Measurements from ENCODE around the gene NETO1.

Gene NETO1

DNA sequence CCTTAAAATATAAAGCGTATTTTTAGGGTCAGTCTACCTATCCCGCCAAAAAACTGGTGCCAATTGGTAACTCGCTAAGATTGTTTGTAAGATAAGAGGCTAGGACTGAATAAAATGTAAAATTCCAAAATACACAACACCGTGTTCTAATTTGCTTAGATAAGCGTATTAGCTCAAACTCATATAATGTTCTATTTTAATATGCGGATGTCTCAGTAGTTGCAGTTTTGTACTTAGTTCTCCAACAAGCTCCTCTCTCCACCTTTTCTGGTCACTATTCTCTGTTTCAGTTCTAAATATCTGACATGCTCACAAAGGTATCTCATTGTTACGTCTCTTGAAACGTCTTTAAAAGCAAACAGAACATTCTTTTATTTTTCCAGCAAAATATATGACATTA, 24.0 kb downstream of the NETO1 start:
- DNase-seq (ENCODE audit: low spot score): no peak

DNA sequence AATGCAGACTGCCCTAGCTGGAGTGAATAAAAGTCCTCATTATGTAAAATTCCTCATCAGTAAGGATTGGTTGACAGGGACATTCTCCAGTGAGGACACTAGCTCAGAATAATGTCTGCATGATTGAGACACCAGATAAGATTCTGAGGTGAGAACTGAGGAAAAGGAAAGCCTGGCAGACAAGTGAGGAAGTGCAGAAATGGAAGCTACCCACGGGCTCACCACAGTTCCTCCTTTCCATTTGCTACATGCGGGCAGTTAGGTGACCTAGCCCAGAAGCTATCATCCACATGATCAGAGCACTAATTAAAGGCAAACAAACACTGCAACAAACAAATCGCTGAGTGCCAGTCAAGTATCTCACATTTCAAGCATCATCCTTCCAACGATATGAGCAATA, 27.7 kb downstream of the NETO1 start:
- no peak for DNase-seq (ENCODE audit: low spot score)

DNA sequence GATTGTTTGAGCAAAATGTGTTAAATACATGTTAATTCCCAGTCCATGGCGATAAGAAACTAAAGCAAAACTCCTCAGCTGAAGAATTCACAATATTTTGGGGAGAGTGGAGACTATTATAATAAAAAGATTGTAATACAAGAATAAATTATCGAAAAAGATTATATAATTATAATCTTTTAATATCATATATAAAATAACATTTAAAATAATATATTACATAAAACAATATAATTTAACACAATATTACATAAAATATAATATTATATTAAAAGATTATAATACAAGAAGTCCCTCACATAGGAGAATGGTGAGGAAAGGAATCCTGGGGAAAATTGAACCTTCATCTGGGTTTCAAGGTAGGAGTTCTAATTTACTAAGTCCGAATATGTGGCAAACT, 33.1 kb downstream of the NETO1 start:
- DNase-seq (ENCODE audit: low spot score): no peak

DNA sequence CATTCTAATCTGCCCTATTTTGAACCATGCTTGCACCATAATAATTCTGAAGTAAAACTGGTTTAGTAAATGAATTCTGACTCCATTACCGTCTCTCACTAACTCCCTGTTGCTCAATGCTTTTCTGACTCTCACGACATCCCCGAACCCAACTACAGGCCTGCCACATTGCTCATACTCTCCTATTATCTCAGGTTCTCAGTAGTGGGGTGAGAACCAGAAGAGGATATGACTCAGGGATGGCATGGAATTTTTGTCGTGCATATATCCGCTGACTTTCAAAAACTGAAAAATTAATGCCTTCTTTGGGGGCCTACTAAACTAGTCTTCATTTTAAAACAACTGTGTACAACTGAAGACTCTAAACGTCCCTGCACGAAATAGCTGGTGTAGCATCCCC, 34.3 kb downstream of the NETO1 start:
- DNase-seq (ENCODE audit: low spot score): no peak

DNA sequence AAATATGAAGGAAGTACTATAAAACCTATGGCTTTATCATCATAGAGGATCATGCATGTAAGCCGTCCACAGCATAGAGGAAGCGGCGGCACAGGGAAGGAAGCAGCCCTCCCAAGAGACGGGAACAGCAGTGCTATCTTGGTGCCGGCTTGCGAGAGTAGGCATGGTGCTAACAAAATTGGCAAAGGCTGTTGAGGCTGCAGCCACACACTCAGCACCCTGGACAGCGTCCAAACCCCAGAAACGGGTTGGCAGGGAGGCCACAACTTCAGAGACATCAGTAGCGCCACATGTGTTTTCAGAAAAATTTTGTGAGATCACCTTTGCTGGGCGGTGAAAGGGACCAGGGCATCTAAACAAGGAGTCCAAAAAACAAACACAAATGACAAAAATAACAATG, 37.7 kb downstream of the NETO1 start:
- DNase-seq (ENCODE audit: low spot score): no peak

DNA sequence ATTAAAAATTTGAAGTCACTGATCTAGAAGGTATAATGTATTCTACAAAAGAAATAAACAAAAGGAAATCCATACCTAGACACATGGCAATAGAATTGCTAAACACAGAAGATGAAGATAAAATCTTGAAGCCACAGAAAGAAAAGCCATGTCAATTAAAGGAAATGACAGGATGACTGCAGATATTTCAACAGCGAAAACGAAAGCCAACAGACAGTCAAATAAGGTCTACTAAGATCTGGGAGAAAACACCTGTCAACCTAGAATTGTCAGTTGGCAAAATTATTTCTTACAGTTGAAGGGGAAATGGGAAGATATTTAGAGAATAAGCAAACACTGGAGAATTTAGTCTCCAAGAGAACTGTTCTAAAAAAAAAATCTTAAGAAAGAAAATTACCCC, 39.2 kb downstream of the NETO1 start:
- DNase-seq (ENCODE audit: low spot score): no peak

DNA sequence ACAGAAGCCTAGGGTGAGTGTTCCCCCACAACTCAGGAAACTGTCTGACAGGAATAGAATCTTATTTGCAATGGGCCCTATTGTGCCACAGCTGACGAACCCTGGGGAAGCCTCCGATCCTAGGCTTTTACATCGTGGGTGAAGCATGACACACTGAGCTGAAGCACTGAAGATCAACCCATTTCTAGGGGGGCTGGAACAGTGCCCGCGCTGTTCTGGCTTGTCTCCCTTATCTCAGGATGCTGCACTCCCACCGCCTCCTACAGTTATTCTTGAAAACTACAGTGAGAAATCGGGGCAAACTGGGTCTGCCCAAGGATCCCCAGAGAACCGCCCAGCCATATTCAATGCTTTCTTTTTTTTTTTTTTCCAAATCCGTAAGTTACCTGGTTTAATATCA, 41.1 kb downstream of the NETO1 start:
- no peak for DNase-seq (ENCODE audit: low spot score)

DNA sequence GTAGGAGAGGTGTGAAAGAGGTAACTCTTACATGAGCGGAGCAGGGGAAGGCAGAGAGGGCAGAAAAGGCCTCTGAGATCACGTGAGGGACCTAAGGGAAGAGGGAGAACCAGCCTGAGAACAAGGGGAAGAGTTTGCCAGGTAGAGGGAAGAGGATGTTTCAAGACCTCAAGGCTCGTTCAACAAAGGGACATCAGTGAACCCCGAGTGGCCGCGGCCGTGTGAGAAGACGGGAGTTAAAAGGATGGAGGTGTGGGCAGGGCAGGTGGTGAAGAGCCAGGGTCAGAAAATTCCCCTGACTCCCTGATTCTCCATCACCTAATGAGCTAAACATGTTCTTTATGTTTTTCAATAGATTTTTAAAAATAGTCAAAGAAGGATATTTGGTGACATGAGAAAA, 44.4 kb downstream of the NETO1 start:
- DNase-seq (ENCODE audit: low spot score): no peak

DNA sequence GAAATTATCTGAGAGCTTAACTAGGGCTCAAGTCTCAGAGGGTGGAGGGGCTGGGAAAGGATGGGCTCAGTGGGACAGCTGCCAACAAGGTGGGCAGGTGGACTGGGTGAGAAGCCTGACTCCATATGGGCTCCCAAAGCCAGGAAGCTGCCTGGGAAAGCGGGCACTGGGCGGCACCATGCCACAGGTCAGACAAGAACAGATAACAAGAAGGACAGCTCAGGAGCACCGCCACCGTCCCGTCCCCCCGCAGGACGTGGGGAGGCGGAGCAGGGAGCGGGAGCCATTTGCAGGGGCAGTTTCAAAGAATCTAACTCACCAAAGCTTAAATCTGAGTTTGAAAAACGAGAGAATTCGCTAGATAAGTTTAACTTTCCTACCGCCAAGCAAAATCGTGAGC, 45.6 kb downstream of the NETO1 start:
- DNase-seq (ENCODE audit: low spot score): no peak

DNA sequence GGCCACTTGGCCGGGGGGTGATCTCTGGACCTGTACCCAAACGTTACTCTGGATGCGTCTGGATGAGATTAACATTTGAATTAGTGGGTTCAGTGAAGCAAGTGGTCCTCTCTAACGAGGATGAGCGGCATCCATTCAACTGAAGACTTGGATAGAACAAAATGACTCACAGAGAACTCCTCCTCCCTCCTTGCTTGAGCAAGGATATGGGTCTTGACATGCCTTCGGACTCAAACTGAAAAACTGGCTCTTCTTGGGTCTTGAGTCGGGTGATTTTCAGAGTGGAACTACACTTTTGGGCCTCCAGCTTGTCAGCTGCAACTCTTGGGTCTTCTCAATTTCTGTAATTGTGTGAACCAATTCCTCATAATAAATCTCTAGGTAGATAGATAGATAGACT, 47.2 kb downstream of the NETO1 start:
- no peak for DNase-seq (ENCODE audit: low spot score)

DNA sequence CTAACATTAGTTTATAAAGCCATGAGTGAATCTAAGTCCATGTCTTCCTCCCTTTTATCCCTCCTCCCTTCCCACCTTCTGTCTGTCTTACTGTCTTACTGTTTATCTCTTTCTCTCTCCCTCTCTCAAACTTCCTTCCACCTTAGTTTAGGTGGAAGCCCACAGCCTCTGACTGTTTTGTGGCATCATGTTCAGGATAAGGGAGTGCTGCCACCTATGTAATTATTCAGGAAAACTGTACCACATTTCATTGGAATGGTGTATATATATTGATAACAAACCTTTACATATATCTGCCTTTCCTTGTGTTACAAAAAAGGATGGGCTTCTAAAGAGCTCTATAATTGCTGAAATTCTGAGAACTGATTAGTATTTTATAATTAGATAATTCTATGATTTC, 48.7 kb downstream of the NETO1 start:
- DNase-seq (ENCODE audit: low spot score): no peak

DNA sequence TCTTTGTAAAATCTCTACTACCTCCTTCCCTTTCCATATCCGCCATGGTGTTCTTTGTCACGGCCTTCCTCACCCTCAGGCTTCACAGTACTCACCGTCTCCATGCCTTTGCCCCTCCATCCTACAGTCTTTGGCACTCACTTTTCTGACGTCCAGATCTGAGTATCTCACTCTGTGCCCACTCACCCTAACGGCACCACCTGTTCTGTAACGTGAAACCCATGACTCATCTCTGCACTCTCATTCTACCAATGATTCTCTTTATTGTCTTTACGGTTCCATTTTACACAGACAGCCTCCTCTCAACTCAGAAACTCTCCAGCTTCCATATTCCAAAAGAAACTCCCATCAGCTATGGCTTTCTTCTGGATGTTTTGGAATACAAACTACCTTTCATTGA, 56.7 kb downstream of the NETO1 start:
- no peak for DNase-seq (ENCODE audit: low spot score)

DNA sequence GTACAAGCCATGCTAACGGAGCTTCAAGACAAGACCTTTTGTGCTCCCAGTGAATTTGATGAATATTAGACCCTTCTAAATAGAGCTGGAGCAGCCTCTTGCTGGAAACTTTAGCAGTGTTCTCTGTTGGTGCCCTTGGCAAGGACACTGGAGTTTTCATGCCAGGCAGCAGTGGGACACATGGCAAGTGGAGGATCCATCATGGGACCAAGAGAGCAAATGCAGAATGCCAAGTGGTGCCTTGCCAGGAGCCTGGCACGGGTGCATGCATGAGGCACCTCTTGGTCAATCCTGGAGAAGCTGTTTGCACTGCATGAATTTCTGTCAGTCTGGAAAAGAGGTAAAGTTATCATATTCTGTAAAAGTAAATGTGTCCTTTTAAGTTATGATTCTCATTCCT, 59.1 kb downstream of the NETO1 start:
- no peak for DNase-seq (ENCODE audit: low spot score)

DNA sequence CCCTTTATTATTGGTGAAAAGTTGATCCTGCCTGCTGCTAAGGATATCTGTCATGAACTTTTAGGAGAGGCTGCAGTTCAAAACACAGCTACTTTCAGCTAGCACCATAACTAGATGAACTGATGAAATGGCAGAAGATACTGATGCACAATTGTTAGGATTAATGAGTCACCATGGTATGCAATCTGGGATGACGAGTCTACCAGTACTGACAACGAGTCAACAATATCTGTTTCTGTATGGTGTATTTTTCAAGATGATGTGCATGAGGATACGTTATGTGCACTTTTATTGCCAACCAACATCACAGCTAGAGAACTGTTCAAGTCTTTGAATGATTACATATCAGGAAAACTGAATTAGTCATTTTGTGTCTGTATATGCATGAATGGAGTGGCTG, 68.7 kb downstream of the NETO1 start:
- DNase-seq (ENCODE audit: low spot score): no peak

DNA sequence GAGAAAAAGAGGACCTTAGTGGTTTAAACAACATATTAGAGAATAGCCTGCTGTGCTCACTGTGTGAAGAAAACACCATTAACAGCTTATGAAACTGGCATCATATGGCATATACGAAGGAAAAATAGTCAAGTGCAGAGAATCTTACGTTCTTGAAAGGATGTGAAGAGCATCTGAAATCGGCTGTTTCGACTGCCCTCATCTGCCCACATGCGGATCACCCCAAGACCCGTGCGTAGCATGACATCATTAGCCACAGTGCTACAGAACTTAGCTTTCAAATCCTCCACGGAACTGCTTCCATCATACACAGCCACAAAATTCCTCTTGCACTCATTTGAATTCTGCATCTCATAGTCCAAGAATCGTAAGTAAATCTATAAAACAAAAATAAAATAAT, 84.3 kb downstream of the NETO1 start:
- no peak for DNase-seq (ENCODE audit: low spot score)

DNA sequence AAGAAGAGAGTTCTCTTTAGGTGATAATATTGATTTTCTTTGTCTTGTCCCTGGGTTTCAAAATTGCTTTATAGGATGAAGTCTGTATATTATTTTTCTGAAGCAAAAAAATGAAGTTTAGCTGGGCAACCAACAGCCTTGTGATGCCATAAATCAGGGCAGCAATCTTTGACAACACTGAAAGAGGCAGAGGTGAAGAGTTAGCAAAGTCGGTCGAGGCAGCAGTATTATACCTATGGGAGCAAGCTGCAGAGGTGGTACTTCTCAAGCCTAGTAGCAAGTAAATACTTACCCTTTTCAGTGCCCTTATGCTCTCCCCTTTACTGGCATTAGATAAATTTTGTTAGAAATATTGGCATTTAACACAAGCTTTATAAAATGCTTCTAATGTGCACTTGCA, 92.9 kb downstream of the NETO1 start:
- no peak for DNase-seq (ENCODE audit: low spot score)

DNA sequence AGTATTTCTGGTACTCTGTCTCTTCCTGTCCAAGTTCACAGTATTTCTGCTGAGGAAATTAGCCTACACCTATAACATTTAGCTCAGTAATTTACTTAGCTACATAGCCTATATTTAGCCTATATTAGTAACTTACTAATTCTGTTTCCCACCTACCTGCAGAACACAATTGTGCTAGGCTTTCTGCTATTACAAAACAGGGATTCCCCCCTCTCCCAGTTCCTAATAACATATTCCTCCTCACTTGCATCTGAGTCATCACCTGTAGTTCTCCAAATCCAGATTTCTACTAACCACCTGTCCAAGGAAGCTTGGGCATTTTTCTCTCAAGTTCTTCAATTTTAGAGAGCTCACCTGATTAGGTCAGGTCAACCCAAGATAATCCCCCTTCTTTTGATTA, 94.9 kb downstream of the NETO1 start:
- no peak for DNase-seq (ENCODE audit: low spot score)

DNA sequence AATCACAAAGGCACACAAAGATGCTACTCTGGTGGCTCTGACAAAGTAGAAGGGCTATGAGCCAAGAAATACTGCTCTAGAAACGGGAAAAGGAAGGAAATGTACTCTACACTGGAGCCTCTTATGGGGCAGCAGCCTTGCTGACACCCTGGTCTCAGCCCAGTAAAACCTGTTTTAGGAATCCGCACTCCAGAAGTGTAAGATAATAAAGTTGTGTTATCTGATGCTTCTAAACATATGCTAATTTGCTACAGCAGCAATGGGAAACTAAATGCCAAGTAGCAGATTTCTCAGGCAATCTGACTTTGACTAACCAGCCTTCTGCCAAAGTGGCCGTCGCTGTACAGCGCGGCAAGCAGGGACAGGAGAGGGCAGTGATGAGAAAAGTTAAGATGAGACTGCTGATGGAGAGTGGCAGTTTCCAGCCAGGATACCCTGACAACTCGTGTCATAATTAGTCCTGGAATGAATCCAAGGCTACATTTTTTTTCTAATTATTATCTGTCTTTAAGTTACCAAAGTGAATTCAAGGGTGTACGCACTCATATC, 99.0 kb downstream of the NETO1 start:
- DNase-seq (ENCODE audit: low spot score): no peak

DNA sequence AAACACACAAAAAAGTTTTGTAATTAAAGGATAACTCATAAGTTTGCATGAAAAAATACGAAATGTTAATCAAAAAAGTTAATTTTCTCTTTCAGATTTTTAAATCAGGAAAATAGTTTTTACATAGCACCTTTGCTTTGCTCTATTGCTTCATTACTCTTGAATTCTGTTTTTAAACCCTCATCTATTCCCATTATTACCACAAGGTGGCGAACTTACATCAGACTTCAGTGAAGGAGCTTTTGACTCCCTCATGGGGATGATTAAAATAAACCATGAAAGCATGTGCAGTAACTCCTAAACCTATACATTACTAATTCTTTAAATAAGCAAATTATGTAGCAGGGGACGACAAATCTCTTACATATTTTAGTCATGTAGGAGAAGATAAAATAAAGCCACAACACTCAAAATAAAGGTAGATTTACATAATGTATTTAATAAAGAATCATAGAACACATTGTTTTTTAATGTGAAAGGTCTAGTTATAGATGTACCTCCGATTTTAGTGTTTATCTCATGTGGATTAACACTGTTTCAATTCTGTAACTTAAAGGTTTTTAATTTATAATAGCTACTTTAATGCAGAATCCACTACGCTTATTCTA, 105.2 kb downstream of the NETO1 start:
- peak; percentile 68 for DNase-seq (ENCODE audit: low spot score)

DNA sequence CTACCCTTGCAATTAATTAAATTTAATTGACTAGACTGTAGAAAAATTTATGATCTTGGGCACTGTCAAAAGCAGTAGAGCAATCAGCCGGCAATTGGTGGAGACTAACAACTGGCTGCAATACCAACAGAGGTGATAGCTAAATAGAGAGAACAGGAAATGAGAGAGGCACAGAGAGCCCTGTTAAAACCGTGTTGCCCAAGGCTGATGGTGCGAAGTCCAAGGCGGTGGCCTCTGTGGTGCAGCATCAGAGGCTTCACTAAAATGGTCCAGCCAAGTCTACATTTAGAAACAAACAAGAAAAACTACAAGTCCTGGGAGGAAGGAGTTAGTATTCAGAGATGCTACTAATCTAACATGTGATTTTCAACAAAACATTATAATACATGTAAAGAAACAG, 115.6 kb downstream of the NETO1 start:
- DNase-seq (ENCODE audit: low spot score): no peak

DNA sequence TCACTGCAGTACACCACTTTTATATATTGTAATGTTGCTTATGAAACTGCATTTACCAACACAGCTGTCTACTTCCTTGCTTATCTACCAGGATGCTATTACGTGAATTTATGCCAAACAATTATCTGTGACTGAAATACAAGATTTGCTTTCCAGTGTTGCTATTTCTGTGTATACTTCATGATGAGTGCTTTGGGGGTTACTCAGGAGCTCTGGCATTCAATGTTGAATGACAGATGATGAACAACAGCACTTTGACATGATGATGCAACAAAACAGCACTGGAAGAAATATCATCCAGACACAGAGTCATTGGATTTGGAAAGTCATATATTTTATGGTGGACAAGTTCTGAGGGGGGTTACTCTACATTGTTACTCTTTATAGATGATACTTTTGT, 125.8 kb downstream of the NETO1 start:
- DNase-seq (ENCODE audit: low spot score): no peak

DNA sequence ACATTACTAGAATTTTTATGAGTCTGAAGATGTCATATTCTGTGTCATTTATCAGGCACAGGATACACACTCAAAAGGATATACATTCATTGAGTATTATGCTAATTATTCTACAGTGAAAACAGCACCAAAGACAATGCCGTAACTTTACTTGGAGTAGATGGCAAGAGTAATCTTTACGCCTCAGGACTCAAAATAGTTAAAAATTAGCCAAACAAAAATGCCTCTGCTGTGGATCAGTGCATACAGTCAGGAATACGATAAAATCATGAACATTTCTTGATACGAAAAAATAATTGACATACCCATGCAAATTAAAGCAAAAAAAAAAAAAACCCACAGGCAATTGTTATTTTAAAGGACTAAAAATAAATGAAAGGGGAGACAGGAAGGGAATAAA, 129.7 kb downstream of the NETO1 start:
- no peak for DNase-seq (ENCODE audit: low spot score)

DNA sequence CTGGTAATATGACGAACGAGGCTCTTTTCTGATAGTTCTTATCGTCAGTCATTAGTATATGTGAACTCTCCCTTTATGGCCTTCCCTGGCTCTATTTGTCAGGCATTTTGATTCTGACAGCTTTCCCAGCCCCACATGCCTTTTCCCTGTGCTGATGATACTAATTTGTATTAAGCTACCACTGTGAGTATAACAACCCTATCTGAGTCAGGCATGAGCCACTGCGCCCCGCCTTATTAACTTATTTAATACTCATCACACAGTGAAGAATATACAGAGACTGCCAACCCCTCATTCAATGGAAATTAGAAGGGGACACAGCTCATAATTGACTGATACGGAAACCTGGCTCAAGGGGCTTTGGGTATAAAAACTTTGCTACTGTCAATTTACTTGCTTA, 140.0 kb downstream of the NETO1 start:
- DNase-seq (ENCODE audit: low spot score): no peak

DNA sequence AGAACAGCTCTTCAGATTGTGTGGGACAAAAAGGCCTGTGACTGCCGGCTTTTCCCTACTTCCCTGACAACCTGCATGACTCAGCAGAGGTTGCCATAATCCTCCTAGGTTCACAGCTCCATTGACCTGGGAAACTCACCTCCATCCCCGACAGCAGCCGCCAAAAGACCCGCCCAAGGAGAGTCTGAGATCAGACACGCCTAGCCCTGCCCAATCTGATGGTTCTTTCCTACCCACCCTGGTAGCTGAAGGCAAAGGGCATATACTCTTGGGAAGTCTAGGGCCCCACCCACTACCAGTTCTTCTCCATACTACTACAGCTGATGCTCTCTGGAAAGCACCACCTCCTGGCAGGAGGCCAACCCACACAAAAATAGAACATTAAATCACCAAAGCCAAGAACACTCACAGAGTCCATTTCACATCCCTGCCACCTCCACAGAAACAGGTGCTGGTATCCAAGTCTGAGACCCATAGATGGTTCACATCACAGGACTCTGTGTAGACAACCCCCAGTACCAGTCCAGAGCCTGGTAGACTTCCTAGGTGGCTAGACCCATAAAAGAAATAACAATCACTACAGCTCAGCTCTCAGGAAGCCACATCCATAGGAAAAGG, 140.6 kb downstream of the NETO1 start:
- no peak for DNase-seq (ENCODE audit: low spot score)
